AG08396 (cell line): ENCODE measurements around the gene LSM10.
A peak's percentile ranks its signal among the peaks of the same experiment; 100 is the strongest.

Experiments
- DNase-seq: peaks from one replicate; pipeline ENCODE4 v3.0.0; 2012; ENCODE audit warnings: low spot score, mixed read lengths

The LSM10 gene

DNA sequence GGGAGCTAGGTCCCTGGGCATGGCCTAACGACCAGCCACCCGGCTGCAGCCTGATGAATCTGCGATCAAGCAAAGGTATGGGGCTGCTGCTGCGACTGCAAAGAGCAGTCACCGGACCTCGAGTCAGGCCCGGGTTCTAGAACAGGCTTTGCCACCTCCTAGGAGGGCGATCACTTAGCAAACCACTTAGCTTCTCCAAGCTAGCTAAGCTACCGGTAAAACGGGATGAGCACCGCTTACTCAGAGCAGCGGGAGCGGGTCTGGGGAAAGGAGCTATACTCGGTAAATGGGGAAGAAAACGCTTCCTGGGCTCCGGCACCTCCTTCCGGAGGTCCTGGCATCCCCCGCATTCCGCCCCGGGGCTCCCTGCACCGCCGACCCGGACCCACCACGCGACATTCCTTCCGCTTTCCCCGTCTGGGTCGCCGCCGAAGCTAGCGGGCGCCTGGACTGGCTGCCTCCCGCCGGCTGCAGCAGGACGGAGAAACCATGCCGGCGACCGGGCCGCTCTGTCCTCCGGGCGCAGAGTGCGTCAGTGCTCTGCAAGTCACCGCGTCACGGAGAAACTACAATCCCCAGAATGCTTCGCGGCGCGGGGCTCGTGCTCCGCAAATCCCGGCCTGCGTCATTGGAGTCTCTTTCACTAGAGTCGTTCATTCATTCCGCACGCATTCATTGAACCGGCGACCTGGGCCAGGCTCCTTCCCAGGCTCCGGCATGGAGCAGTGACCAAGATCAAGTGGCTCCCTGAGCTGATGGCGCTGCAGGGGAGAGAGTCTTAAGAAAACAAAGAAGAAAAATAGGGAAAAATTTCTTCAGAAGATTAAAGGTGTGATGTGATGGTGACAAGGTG lies at the start of gene LSM10:
TSS of gene LSM10 (minus strand) at position 531 of the 853 bp plus-strand sequence. CDS start 3,779 bp downstream, outside the sequence.
- peak; percentile 94 for DNase-seq

DNA sequence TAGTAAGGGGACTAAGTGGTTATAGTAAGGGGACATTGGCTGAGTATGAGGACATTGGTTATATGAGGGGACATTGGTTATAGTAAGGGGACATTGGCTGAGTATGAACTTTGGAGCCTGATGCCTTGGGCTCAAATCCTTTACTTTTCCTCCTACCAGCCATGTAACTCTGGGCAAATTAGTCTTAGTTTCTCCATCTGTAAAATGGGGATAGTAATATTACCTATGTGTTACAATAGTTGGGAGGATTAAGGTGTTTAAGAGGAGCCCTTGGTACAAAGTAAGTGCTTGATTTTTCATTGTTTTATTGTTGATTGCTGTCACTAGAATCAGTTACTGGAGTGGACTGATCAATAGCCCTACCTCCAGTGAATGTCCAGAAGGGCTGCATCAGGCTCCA lies 49.7 kb upstream of the LSM10 start:
- DNase-seq = no peak

DNA sequence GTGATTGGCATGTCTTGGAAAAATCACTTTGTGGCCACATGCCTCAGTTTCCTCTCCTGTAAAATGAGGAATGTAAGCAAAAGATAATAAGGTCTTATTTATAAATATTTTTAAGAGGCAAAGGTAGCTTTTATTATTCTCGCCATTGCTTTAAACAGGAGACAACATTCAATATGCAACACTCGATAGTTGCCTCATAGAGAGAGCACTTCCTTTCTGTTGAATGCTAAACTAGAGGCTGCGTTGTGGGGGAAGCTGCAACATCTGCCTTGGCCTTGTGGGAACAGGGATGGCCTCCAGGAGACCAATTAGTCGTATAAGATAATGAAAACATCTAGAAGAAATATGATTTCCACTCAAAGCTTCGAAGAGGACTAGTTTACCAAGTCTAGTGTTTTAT lies 49.0 kb upstream of the LSM10 start:
- DNase-seq = no peak

DNA sequence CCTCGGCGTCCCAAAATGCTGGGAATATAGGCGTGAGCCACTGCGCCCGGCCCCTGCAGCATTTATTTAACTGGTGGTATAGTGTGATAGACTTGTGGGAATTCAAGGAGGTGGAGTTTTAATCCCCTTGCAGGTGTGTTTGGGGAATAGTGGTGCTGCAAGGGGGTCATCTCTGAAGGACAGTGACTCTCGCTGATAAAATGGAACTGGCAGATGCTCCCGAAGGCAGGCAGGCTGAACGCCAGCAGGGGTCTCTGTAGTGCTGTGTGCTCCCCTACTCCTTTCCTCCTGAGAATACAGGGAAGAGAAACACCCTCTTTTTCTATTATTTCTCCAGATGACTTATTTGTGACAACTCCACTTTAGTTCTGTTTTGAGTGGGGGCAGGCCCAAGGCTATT lies 48.6 kb upstream of the LSM10 start:
- DNase-seq = no peak

DNA sequence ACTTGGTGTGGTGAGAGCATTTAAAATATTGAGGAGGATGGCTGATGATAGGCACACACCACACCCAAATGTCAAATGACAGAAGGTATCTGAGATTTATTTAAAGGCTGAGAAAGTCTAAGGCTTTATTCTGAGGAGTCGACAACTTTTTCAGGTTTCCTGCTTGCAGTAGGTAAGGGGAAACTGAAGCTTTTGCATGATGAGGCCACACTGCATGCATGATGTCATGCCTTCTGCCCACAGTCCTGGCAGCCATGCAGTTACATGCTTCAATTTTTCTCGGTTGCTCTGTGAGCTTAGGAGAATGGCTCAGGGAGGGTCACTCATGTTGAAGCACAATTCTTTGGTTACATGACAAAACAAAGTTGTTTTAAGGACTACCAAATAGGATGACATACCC lies 45.6 kb upstream of the LSM10 start:
- DNase-seq = no peak

DNA sequence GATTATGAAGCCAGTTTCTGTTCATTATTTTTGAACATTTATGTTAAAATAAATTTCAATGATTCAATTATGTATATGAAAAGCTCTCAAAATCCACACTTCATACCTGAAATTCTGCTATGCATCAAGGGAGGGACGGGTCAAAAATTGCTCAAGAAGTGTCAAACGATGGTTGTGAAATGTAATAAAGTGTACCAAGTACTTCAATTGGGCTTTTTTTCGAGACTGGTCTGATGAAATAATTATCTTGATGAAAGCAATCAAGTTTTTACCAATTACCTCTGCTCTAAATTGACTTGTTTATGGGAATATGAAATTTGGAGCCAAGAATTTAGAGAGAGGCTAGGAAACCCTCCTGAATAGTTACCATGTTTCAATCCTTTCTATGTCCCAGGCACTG lies 44.6 kb upstream of the LSM10 start:
- no peak for DNase-seq

DNA sequence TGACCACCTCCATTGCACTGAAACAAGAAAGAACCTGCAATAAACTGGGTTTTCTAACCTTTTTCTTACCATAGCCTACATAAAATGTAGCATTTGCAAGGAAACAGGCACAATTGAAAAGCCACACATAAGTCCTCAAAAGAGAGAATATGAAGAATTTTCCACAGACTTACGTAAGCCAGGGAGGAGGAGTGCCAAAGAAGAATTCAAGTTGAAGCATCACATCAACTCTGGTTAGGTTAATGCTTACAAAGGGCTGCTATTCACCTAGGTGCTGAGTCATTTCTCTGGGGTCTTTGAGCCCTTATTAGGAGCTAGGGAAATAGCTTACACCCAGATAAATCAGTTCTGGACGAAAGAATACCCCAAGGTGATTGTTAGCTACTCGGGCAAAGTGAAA lies 42.9 kb upstream of the LSM10 start:
- DNase-seq = no peak

DNA sequence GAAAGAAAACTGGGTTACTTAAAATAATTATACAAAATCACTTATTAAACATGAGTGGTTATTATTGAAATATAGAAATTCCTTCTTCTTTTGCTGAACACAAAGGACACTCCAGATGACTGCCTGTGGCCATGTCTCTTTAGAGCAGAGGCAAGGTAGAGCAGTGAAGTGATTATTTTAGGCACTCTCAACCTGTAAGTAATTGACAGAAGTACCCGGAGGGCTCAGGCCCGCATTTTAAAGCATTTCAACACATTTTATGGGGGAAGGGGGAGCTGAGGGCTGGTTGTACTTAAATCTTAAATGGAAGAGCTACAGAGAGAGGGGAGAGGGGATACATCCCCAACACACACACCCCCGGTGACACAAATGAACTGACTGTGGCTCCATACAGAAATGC lies 42.3 kb upstream of the LSM10 start:
- no peak for DNase-seq

DNA sequence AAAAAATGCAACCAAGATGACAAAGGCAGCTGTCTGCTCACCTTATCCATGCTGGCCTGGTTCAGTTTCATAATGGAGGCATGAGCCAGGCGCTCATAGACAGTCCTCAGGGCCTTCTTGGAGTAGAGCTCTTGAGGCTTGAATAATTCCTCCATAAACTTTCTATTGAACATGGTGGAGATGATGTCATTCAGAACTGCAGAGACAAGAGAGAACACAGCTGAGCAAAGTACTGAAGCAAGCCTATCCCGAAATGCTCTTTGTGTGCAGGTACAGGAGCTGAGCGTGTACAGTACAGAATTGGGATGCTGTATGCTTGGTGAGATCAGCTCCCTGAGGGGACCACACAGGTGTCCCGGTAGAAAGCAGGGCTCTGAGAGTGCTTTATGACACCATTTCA lies 41.0 kb upstream of the LSM10 start:
- no peak for DNase-seq

DNA sequence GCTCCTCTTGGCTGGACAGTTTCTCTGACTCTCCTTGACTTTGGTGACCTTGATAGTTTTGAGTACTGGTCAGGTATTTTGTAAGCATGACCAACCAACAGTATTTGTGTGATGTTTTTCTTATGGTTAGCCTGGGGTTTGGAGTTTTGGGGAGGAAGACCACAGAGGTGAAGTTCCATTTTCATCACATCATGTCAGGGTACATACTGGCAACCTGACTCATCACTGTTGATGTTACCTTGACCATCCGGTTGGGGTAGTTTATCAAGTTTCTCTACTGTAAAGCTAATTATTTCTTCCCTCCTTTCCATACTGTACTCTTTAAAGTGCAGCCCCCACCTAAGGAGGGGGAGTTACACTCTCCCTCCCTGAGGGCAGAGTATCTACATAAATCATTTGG lies 39.1 kb upstream of the LSM10 start:
- DNase-seq = no peak

DNA sequence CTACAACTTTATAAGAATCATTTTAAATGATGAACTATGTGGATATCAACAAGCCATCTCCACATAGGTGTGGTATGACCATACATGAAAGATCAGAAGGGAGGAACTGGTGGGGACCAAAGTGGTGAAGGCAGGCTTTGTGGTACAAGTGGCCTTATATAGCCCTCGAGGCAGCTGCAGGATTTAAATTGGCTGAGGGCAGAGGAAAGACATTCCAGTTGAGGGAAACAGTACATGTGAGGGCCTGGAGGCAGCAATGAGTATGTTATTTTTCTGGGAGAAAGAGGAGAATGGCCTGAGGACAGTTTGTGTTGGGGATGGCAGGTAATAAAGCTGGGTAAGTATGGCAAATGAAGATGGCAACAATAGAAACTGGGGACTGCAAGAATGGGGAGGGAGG lies 35.4 kb upstream of the LSM10 start:
- no peak for DNase-seq

DNA sequence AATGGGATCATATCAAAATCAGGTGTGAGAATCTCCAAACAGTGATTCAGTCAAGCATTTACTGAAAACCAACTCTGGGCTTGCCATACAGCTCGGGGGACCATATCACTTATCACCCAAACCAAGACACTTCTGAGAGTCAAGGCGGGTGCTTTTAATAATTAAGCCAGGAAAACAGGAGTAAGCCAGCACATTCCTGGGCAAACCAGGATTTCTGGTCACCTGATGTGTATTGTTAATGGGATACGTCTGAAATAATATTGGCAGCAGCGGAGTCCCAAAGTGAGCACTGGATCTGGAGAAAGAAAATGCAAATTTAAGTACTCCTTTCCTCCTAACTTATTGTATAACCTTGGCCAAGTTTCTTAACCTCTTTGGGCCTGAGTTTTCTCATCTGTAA lies 34.9 kb upstream of the LSM10 start:
- no peak for DNase-seq

DNA sequence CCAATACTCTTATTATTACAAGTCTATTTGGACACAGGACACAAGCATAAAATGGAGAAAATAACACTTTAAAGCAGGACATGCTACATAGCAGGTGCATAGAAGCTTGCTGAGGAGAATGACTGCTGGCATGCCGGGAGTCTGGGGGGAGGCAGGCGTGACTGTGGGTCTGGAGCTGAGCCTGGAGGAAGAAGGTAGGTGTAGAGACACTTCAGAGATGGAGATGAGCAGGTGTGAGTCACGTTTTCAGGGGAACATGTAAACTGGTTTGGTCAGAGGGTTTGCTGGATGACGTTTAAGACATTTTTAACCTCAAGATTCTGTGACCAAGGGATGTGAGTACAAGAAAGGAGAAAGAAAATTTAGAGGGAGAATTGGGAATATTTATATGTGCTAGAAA lies 28.1 kb upstream of the LSM10 start:
- no peak for DNase-seq

DNA sequence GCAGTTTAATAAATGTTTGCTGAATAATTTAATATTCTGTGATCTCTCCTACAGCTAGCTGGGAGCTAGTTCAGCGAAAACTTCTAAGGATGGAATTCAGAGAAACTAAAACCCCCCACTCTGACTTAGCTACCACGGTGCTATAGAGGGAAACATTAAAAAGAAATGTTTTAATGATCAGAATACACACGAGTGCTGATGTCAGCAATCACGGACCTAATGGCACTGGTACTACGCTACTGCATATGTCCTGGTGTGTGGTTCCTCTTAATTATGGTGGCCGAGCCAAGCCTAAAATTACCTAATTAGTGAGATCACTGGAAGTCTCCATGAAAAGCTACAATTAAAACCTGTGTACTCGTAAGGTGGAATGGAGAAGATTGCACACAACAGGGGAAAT lies 23.9 kb upstream of the LSM10 start:
- no peak for DNase-seq

DNA sequence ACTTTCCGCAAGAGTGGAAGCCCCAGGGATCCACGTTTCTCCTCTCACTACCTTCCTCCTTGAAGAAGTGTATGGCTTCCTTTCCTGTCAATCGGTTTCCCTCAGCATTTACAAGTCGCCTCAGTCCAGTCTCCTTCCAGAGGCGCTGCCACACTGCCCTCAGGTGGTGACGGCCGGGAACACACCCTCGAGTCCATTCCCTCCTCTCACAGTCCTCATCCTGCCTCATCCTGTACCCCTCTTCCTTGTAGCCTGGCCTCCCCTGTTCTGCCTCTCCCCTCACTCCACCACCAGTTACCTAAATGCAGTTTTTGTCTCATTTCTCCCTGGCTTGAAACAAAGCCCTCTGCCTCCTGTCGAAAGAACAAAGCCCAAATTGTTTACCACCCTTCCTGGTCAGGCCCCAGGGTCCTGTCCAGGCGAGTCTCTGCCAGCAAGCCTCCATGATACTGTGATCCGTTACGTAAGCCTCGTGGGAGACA lies 23.2 kb upstream of the LSM10 start:
- DNase-seq = peak; percentile 78

DNA sequence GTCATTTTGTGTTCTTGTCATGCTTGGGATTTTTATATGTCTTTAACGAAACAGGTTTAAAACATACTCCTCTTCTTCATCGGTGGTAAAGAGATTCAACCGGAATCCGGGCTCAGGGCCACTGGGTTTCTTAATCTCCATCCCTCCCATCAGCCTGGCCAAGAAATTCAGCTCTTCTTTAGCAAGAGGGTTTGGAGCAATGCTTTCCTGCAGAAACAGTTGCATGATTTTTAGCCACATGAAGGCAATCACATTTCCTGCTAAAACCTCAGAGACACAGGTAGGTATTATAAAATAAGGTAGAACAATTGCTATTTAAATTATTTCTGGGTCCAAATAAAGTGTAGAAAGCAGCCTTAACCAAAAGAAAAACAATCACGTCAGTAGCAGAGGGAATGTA lies 22.7 kb upstream of the LSM10 start:
- DNase-seq = no peak

DNA sequence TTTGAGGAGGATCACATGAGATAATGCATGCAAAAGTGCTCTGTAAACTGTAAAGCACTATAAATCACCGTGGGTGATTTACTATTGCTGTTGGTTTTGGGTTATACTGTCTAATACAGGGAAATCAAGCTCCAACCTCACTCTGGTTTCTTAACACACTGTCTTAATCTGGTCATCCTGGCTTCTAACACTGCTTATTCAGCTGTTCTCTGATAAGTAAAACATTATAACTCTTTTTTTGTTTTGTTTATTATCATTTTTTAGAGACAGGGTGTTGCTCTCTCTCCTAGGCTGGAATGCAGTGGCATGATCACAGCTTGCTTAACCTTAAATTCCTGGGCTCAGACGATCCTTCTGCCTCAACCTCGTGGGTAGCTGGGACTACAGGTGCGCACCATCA lies 21.9 kb upstream of the LSM10 start:
- no peak for DNase-seq

DNA sequence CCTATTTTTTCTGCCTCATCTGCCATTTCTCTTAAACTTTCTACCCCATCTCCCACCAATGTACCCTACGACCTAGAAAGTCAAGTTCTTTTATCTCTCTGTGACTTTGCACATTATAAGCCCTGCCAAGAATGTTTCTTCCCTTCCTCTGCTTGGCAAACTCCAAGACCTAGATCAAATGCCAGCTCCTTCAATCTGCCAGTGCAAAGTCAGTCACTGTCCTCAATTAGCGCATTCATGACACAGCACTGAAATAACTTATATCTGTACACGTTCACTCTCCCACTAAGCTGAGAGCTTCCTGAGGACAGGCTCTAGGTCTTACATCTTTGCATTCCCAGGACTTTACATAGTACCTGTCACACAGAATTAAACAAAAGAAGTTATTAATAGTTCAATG lies 21.4 kb upstream of the LSM10 start:
- DNase-seq = no peak

DNA sequence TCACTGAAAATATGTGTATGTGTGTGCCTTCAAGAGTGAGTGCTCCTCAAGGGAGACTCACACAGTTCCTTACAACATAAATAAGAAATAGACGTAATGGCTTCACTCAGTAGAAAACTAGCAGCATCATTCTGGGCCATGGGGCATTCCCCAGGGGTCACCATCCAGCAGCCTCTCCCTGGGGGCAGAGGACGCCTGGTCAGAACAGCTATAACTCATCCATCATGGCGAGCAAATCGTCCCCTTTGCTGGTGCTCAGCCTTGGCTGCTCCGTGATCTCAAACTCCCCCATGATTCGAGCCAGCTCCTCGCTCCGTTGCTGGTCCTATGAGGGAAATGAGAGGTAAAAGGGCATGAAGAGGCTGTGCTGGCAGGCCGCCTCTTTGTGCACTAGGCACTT lies 20.2 kb upstream of the LSM10 start:
- no peak for DNase-seq

DNA sequence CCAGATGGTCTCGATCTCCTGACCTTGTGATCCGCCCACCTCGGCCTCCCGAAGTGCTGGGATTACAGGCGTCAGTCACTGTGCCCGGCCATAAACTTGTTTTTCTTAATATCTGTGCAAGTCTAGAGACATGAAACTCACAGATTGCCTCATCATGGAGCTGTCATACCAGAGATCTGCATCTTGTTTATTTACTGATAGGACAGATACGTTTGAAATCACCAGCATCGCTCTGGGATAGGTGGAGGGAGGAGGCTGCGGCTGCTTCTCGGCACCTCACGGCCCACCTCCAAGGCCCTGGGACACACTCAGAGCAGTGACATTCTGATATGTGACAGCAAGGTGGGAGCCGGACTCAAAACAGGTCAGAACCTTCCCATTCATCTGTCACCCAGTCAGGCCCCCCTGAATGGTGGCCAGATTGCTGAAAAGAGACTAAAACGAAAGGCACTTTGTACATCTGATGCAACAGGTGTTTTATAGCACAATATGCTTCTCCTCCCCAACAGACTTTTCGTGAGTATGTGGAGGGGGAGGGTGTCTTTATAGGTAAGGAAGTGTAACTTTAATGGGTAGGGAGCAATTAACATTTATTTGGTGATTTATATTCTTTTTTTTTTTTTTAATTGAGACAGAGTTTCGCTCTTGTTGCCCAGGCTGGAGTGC lies 18.1 kb upstream of the LSM10 start:
- no peak for DNase-seq

DNA sequence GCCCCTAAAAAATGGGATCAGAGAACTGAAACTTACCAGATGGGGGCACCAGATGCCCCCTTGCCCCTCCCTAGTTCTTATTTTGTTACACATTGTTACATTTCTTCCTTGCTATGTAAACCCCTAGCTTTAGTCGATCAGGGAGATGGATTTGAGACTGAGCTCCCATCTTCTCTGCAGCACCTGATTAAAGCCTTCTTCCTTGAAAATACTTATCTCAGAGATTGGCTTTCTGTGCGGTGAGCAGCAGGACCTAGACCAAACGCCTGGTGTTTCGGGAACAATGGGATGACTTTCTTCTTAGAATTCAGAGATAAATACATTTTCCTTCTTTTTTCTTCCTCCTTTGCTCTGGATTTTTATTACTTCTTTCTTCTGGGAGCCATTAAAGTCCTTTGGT lies 16.7 kb upstream of the LSM10 start:
- DNase-seq = no peak

DNA sequence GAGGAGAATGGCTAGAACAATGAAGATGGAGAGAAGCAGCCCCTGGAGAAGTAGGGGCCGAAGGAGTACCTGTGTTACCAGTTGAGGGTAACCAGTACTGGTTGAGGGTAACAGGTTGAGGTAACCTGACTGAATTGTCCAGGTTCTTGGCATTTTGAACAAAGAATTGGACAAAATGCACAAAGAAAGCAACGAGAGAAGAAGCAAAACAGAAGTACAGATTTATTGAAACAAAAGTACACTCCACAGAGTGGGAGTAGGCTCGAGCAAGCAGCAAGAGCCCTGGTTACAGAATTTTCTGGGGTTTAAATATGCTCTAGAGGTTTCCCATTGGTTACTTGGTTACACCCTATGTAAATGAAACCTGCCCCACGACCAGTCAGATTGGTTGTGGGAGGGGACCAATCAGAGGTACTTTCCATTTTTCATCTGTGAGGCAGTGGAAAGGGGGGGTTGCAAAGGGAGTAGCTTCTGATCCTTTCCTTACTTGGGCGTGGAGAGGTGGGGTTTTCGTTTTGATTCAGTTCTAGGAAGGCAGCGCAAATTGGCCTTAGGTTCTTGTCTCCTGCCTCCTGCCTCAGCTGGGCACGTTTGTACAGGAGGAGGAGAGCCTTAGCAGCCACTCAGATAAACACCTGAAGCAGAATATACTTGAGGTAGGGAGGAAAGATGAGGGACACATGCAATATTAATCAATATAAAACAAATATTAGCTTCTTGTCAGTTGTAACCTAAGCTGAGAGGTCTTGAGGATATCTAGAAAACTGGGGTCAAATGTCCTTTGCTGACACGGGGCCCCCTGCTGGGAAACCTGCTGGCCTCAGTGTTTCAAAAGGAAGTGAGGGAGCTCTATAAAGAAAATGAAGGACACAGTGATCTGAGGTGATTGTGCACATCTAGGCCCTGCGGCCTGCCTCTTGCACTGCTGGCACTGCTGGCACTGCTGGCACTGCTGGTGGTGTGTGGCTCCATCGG lies 14.3 kb upstream of the LSM10 start:
- no peak for DNase-seq
